Spleen (tissue), 11 donors: ENCODE measurements around the gene DPH2. TPM values are rescaled to one million over a fixed set of nuclear protein-coding genes. Genes with fewer than 3 reads are reported as not detected.

Experiments
- DNase-seq: peaks from one replicate; pipeline ENCODE4 v3.0.0-alpha.2; 2020
- H3K27ac ChIP-seq, 8 donors: fragments of 200-600 bp; sonication (generic) in 7 of 8; 1 replicate in 4 of 8; 2 replicates in 4 of 8; pipeline versions ENCODE4 v1.5.0 to v1.8.0; 2016 to 2021; ENCODE audit warnings: inconsistent platforms in 4 of 8, mild to moderate bottlenecking in 4 of 8, moderate library complexity in 1 of 8
- H3K27me3 ChIP-seq, 7 donors: fragments of 200-600 bp; sonication (generic) in 6 of 7; replicated peaks in 1 of 7; 1 replicate in 4 of 7; 2 replicates in 3 of 7; pipeline versions ENCODE4 v1.5.0 to v1.8.0; 2016 to 2021; ENCODE audit warnings: inconsistent platforms in 3 of 7, mild to moderate bottlenecking in 1 of 7
- H3K36me3 ChIP-seq, 6 donors: fragments of 200-600 bp; sonication (generic) in 5 of 6; 1 replicate in 4 of 6; 2 replicates in 2 of 6; pipeline versions ENCODE4 v1.5.0 to v1.8.0; 2016 to 2021; ENCODE audit warnings: inconsistent platforms in 2 of 6
- H3K4me1 ChIP-seq, 6 donors: fragments of 200-600 bp; sonication (generic) in 5 of 6; 1 replicate in 3 of 6; 2 replicates in 3 of 6; pipeline versions ENCODE4 v1.5.0 to v1.8.0; 2016 to 2021; ENCODE audit warnings: inconsistent platforms in 3 of 6
- H3K4me3 ChIP-seq, 8 donors: fragments of 200-600 bp; sonication (generic) in 7 of 8; 1 replicate in 4 of 8; 2 replicates in 4 of 8; pipeline versions ENCODE4 v1.5.0 to v1.8.0; 2016 to 2021; ENCODE audit warnings: inconsistent platforms in 4 of 8, mild to moderate bottlenecking in 4 of 8, moderate library complexity in 2 of 8
- H3K9me3 ChIP-seq, 8 donors: fragments of 200-600 bp; sonication (generic) in 7 of 8; 1 replicate in 4 of 8; 2 replicates in 4 of 8; pipeline versions ENCODE4 v1.5.0 to v1.8.0; 2016 to 2021; ENCODE audit warnings: inconsistent platforms in 4 of 8
- POLR2A ChIP-seq, 3 donors: fragments of 450-650 bp; IDR thresholded peaks; one replicate each; pipeline ENCODE4 v1.5.1; 2017; ENCODE audit warnings: antibody characterized with exemption in 3 of 3, mild to moderate bottlenecking in 1 of 3
- POLR2AphosphoS5 ChIP-seq, 3 donors: sonication (generic); formaldehyde crosslinking; IDR thresholded peaks; one replicate each; pipeline ENCODE4 v1.5.1; 2017; ENCODE audit warnings: antibody characterized with exemption in 3 of 3
- WGBS, 5 donors: extraction: QIAGEN DNeasy Blood & Tissue Kit in 3 of 5; methylation state at CpG; one replicate each; pipeline versions ENCODE4 v1.1.5 to v1.1.7; 2013 to 2018; 5-methylcytosine and 5-hydroxymethylcytosine counted together
- intact Hi-C: fragments of 100-400 bp; cut with DNase I; formaldehyde crosslinking; loops from one replicate; pipeline ENCODE4 v1.15.0; 2023; ENCODE audit warnings: low total_unique reads
- polyA plus RNA-seq, 3 donors: library from polyadenylated mRNA; stranded (reverse); fragments of 200-250 nt; gene quantifications; one replicate each; pipeline ENCODE4 v1.2.1, GENCODE V29; 2013
- total RNA-seq, 7 donors: library from RNA; depleted of rRNA in 3 of 7; stranded (reverse); fragments of >200 nt in 3 of 7; fragmentation: NEBNext Ultra II Directional in 4 of 7; extraction: Animal tissue kit (Norgen Biotek cat#: 25700) in 4 of 7; gene quantifications; one replicate each; pipeline versions ENCODE4 v1.1.0 to v1.2.1, GENCODE V29; 2016 to 2021
- TF ChIP-seq, protein P1 (sequence below), 11 experiments: fragments of 200-600 bp in 7 of 11; fragments of 450-650 bp in 4 of 11; sonication (generic) in 4 of 11; IDR thresholded peaks in 8 of 11; conservative IDR thresholded peaks in 3 of 11; 1 replicate in 7 of 11; 2 replicates in 4 of 11; pipeline versions ENCODE4 v1.4.0 to v1.8.0; 2016 to 2021; ENCODE audit warnings: antibody characterized with exemption in 11 of 11, inconsistent platforms in 4 of 11, mild to moderate bottlenecking in 1 of 11
- donor health status: healthy with polysubstance abuse.
- donor health status: DM: no; HTN: no; CAD: no; lungs with moderate emphysema.
- donor health status: DM: no; HTN: no; CAD: no.
- donor health status: Bipolar disorder and iron deficiency.
- donor health status: healthy.
- donor health status: DM: no; HTN: no; CAD: no.
- donor health status: DM: yes; HTN: yes; CAD: no.

DPH2 gene
- total and polyA plus RNA-seq, 10 donors, result 15.7 to 36.5 (median 24.5) TPM

DNA sequence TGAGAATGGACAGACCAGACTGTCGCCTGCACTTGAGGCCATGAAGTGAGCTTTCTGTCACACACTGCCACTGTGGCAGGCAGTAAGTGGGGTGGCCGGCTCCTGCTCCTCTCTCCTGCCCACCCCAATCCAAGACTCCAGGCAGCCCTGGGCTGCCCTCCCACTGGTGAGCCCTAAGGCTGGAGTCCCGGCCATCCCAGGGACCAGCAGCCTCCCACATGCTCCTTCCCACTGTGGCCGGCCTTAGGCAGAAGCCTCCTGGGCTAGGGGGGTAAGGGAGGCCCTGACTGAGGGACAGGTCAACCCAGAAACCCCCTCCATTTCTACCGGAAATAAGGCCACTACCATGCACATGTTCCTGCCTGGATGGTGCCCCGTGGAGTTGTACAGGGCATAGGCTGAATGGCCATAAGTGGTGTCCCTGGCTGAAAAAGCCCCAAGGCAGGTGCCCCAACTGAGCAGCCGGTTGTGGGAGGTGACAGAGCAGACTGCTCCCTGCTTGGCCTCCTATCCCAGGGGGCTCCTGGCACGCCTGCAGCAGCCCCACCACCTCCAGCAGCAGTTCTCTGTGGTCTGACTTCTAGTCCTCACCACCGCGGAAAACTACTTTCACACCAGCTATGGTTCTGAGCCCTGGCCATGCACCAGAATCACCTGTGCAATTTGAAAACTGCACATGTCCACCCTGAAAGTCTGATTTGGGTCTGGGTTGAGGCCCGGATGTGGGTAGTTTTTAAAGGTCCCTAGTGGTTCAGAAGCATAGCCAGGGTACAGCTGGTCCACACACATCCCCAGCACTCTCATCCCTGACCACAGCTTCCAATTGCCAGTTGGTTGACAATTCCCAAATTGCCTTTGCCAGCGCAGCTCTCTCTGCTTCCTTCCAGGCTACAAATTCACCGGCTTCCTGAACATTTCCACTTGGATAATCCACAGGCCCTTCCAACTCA is 37.8 kb upstream of the DPH2 start:
- no peaks in the 10 kb centered on the region for H3K9me3 ChIP-seq
- peaks cover 0 to 47% (median 31%) of the 10 kb centered on the region in 7 donors for H3K27me3 ChIP-seq
- H3K4me3 ChIP-seq, result no peak overlapping the region
- H3K36me3 ChIP-seq, result peaks cover 0 to 12% (median 2%) of the 10 kb centered on the region in 6 donors
- H3K27ac ChIP-seq, result no peak overlapping the region
- 80 to 94% (median 90%) methylated on average over 10 to 13 of the region's 13 CpGs for WGBS, 5 donors
- intact Hi-C loops, result loop anchor here (5.0 to 10.0 kb wide), 2 partner anchors 170 to 407 kb away; no protein-coding TSS in a partner anchor
- no peak for DNase-seq
- no peak for TF ChIP-seq POLR2A (IDR thresholded peaks at IDR 0.05)
- TF ChIP-seq, protein P1, sequence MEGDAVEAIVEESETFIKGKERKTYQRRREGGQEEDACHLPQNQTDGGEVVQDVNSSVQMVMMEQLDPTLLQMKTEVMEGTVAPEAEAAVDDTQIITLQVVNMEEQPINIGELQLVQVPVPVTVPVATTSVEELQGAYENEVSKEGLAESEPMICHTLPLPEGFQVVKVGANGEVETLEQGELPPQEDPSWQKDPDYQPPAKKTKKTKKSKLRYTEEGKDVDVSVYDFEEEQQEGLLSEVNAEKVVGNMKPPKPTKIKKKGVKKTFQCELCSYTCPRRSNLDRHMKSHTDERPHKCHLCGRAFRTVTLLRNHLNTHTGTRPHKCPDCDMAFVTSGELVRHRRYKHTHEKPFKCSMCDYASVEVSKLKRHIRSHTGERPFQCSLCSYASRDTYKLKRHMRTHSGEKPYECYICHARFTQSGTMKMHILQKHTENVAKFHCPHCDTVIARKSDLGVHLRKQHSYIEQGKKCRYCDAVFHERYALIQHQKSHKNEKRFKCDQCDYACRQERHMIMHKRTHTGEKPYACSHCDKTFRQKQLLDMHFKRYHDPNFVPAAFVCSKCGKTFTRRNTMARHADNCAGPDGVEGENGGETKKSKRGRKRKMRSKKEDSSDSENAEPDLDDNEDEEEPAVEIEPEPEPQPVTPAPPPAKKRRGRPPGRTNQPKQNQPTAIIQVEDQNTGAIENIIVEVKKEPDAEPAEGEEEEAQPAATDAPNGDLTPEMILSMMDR (IDR thresholded peaks at IDR 0.05 in 8 of 11, conservative IDR thresholded peaks at IDR 0.05 in 3 of 11), result no peak
- TF ChIP-seq POLR2AphosphoS5 (IDR thresholded peaks at IDR 0.05), result no peak
- H3K4me1 ChIP-seq, result peaks cover 7 to 41% (median 34%) of the 10 kb centered on the region in 6 donors

DNA sequence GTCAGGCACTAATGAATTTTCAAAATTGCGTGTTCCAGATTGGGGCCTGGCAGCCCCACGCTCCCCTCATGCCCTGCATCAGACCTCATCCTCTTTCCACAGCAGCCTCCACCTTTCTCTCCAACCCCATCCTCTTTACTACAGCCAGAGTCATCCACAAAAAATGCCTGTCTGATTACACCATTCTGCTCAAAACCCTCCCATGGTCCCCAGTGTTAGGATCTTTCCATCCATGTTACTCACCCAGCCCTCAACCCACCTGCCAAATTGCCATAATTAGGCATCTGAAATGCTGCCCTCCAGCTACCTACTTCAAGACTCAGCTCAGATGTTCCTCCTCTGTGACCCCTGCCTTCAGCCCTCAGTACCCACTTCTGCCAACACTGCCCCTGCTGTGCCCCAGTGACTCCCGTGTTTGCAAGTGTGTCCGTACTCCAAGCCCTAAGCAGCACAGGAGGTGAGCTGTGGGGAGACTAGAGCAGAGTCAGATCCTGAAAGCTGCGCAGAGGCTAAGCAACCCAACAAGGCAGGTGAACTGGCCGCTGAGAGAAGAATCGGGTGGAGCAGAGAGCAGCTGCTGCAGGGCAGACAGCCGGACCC is 36.9 kb upstream of the DPH2 start:
- intact Hi-C loops, result loop anchor here (5.0 to 10.0 kb wide), 2 partner anchors 171 to 408 kb away; no protein-coding TSS in a partner anchor
- WGBS, 5 donors, result 28 to 37% (median 34%) methylated on average over 8 of the region's 8 CpGs
- H3K9me3 ChIP-seq, result no peaks in the 10 kb centered on the region
- H3K4me3 ChIP-seq, result peak overlapping the region in 4 of 8 donors; percentile 10 to 52 (median 20)
- H3K27ac ChIP-seq, result no peak overlapping the region
- H3K27me3 ChIP-seq, result peaks cover 0 to 47% (median 31%) of the 10 kb centered on the region in 7 donors
- DNase-seq, result no peak
- H3K36me3 ChIP-seq, result peaks cover 0 to 12% (median 2%) of the 10 kb centered on the region in 6 donors
- H3K4me1 ChIP-seq, result peaks cover 7 to 41% (median 34%) of the 10 kb centered on the region in 6 donors
- TF ChIP-seq POLR2A (IDR thresholded peaks at IDR 0.05), result no peak
- TF ChIP-seq POLR2AphosphoS5 (IDR thresholded peaks at IDR 0.05), result no peak
- TF ChIP-seq, protein P1 (IDR thresholded peaks at IDR 0.05 in 8 of 11, conservative IDR thresholded peaks at IDR 0.05 in 3 of 11), result no peak

DNA sequence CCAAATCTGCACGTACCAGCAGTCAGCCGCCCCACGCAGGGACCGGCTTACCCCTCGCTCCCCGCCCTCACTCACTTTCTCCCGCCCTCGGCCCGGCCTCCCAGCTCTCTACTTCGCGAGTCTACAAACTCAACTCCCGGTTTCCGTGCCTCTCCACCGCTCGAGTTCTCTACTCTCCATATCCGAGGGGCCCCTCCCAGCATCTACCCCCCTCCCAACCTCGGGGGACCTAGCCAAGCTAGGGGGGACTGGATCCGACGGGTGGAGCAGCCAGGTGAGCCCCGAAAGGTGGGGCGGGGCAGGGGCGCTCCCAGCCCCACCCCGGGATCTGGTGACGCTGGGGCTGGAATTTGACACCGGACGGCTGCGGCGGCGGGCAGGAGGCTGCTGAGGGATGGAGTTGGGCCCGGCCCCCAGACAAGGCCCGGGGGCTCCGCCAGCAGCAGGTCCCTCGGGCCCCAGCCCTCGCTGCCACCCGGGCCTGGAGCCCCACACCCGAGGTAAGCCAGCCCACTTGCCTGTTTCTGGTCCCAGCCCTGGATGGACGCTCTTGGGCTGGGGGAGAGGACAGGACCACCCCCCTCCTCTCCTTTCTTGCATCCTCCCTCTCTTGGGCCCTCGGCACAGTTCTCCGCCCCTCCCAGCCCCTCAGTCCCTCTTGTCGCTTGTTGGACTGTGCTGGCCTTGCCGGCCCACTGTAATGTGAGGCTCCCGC is 36.3 kb upstream of the DPH2 start, which contains the start of gene ARTN:
ARTN (plus strand) TSS at position 416 of the 715 bp plus-strand sequence. CDS start 1,856 bp downstream, outside the sequence.
- no peak for DNase-seq
- 5 to 11% (median 8%) methylated on average over 32 to 42 of the region's 42 CpGs for whole genome bisulfite sequencing, 5 donors
- peak within 1 kb of the TSS in 4 of 8 donors; percentile 10 to 52 (median 20) for H3K4me3 ChIP-seq

More for the DNA sequence above, 36.3 kb upstream of the DPH2 start, which contains the start of gene ARTN:
- peaks cover 7 to 41% (median 34%) of the 10 kb centered on the region in 6 donors for H3K4me1 ChIP-seq
- no peaks in the 10 kb centered on the region for H3K9me3 ChIP-seq
- peaks cover 0 to 47% (median 31%) of the 10 kb centered on the region in 7 donors for H3K27me3 ChIP-seq
- peak in 1 of 3 donors; percentile 19 for TF ChIP-seq POLR2AphosphoS5 (IDR thresholded peaks at IDR 0.05)
- TF ChIP-seq POLR2A (IDR thresholded peaks at IDR 0.05), result no peak
- TF ChIP-seq, protein P1 (IDR thresholded peaks at IDR 0.05 in 8 of 11, conservative IDR thresholded peaks at IDR 0.05 in 3 of 11), result no peak
- intact Hi-C loops, result loop anchor here (5.0 to 10.0 kb wide), 2 partner anchors 171 to 409 kb away; no protein-coding TSS in a partner anchor
- no peak within 1 kb of the TSS for H3K27ac ChIP-seq
- H3K36me3 ChIP-seq, result peaks cover 0 to 12% (median 2%) of the 10 kb centered on the region in 6 donors
